GM19372 (cell line): ENCODE measurements around the gene NAIF1.
"Not testable (repeated sequence)": the region's sequence is repeated elsewhere in the genome, so short reads cannot be mapped to it uniquely, and the experiment has no call there.

Source experiments
- ATAC-seq: cut with Tn5 transposase; IDR thresholded peaks from one replicate; pipeline ENCODE4 v1.9.1; 2021; ENCODE audit warnings: mild to moderate bottlenecking, low read depth, moderate library complexity; ENCODE audit not compliant: unreplicated experiment

NAIF1 gene

GRCh38 chr9:128062846-128063831 is 4.0 kb downstream of the NAIF1 start:
- ATAC-seq: no peak

DNA sequence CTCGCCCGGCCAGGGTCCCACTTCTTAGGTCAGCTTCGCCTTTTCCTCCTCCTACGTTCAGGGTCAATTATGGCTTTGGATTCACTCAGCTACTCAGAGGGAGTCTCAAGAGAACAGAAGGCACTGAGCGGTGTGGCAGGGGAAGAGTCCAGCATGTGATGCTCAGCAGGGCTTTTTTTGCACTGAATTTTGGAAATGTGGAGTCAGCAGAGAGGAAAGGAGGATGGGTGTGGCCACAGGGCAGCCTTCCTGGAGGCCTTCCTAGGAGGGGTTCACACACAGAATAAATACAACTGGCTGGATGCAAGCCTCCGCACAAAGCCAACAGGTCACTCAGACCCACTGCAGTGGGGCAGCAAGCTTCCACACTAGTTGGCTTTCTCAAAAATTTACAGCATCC is 4.8 kb downstream of the NAIF1 start:
- ATAC-seq: no peak

- no peak for ATAC-seq
Observed at GRCh38 chr9:128061275-128061960, 5.7 kb downstream of the NAIF1 start.

DNA sequence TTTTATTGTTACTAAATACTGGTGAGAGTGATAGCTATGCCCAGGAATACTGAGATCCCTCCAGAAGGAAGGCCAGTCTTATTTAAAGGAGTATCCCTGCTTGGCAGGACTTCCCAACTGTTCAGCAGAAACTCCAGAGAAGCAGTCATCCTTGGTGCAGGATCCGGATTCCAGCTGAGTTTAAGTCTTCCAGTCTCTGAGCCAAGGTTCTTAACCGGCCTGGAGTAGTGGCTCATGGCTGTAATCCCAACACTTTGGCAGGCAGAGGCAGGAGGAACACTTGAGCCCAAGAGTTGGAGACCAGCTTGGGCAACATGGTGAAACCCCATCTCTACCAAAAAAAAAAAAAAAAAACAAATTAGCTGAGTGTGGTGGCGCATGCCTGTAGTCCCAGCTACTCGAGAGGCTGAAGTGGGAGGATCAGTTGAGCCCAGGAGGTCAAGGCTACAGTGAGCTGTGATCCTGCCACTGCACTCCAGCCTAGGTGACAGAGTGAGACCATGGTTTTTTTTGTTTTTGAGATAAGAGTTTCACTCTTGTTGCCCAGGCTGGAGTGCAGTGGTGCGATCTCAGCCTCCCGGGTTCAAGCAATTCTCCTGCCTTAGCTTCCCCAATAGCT is 7.6 kb downstream of the NAIF1 start:
- ATAC-seq: no peak

DNA sequence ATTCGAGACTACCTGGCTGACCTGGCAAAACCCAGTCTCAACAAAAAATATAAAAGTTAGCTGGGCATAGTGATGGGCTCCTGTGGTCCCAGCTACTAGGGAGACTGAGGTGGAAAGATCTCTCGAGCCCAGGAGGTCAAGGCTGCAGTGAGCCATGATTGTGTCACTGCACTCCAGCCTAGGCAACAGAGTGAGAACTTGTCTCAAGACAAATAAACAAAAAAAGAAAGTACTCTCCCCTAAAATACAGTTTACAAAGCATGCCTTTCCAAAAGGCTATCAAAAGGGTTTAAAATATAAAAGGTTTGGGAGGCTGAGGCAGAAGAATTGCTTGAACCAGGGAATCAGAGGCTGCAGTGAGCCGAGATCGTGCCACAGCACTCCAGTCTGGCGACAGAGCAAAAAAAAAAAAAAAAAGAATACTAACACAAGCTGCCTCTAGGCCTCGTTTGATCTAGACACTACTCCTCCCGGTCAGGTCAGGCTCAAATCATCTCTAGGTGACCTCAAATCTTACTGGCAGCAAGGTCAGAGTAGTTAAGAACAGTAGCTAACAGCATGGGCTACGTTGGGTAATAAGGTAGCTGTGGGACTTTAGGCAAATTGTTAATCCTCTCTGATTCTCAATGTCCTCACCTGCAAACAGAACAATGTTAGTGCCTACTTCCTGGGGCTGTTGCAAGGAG is 9.3 kb downstream of the NAIF1 start:
- no peak for ATAC-seq

GRCh38 chr9:128056887-128057723 is 10.0 kb downstream of the NAIF1 start:
- no peak for ATAC-seq

DNA sequence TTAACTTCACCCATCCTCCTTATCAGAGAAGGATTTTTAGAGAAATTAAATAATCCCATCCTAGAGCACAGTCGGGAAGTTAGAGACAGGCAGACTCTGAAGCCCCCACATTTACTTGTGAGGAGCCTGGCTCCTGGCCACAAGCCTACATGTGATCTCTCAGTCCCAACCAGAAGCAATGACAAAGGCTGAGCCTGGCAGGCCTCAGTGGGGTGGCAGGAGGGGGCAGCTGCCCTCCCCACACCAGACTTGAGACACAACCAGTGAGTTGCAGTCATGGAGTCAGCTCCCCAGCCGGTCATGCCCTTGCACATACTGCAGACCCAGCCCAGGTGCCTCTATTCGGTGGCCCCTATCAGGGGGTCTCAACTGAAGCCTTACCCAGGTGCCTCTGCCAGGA is 11.0 kb downstream of the NAIF1 start:
- ATAC-seq: no peak

GRCh38 chr9:128055344-128056040 is 11.6 kb downstream of the NAIF1 start:
- ATAC-seq: no peak

GRCh38 chr9:128054087-128054486 is 13.0 kb downstream of the NAIF1 start:
- no peak for ATAC-seq

GRCh38 chr9:128053560-128053959 is 13.6 kb downstream of the NAIF1 start:
- ATAC-seq: no peak

DNA sequence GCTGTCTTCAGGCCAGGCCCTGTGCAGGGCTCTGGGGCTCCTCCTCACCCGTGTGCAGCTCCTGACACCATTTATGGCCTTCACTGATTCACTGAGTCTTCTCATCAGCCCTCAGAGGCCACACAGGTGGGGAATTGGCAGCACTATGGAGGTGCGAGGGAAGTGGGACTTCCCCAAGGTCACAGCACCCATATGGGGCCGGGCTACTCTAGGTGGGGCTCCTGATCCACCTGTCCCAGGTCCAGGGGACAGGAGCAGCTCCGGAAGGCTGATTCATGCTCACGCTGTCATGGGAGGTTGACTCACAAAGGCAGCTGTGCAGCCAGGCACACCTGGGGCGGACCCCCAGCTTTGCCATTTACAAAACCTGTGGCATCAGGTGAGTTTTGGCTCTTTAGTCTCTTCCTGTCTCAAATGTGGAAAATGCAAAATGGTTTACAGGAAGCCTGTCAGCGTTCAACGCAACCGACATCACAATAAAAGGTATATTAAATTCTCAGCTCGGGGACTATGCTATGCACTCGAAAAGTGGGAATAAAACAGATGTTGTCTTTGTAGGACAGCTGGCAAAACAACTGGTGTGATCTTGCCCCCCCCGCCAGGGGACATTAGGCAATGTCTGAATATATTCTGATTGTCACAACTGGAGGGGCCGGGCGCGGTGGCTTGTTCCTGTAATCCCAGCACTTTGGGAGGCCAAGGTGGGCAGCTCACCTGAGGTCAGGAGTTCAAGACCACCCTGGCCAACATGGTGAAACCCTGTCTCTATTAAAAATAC is 15.0 kb downstream of the NAIF1 start:
- ATAC-seq: no peak

DNA sequence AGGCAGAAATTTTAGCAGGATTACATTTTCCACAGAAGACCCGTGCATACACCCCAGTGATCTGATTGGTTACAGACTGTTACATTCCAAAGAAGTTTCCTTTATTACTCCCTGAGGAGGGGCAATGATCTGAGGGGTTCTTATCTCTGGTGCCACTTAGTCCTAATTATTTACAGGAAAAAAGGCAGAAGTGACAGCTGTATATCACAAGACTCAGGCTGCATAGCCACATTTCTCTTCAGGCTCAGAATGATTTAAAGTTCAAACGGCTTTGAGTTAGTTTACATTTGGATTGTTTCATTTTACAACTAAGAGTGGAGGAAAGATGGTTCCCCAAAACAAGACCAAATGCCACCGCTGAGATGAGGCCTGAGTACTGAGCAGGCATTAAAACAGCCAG is 17.3 kb downstream of the NAIF1 start:
- no peak for ATAC-seq

GRCh38 chr9:128048663-128049062 is 18.5 kb downstream of the NAIF1 start:
- ATAC-seq: no peak

- no peak for ATAC-seq
Observed at GRCh38 chr9:128047231-128047630, 19.9 kb downstream of the NAIF1 start.

GRCh38 chr9:128045831-128046230 is 21.3 kb downstream of the NAIF1 start:
- ATAC-seq: no peak

DNA sequence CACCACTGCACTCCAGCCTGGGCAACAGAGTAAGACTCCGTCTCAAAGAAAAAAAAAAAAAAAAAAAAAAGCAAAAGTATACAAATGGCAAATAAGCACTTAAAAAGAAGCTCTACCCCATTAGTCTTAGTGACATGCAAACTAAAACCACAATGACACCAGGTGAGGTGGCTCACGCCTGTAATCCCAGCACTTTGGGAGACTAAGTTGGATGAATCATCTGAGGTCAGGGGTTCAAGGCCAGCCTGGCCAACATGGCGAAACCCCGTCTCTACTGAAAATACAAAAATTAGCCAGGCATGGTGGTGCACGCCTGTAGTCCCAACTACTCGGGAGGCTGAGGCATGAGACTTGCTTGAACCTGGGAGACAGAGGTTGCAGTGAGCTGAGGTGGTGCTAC is 21.7 kb downstream of the NAIF1 start:
- ATAC-seq: not testable (repeated sequence)

- no peak for ATAC-seq
Observed at GRCh38 chr9:128043467-128043868, 23.7 kb downstream of the NAIF1 start.

- ATAC-seq: no peak
Observed at GRCh38 chr9:128042043-128042442, 25.1 kb downstream of the NAIF1 start.
